HepG2 (cell line): ENCODE results near the gene OR2A25.

Experiments used
- JUNB ChIP-seq: sonication (generic); formaldehyde crosslinking; IDR thresholded peaks from 2 replicates; pipeline ENCODE4 v1.8.0; 2022; ENCODE audit warnings: missing genetic modification reagents, mild to moderate bottlenecking, borderline replicate concordance
- NFE2L2 ChIP-seq: fragments of 150-350 bp; IDR thresholded peaks from 2 replicates; pipeline ENCODE4 v1.6.1; 2014; ENCODE audit warnings: low read length
- NR2C2 ChIP-seq: sonication (generic); formaldehyde crosslinking; IDR thresholded peaks from 2 replicates; pipeline ENCODE4 v1.4.0; 2020; ENCODE audit warnings: missing genetic modification reagents, mild to moderate bottlenecking, moderate library complexity, borderline replicate concordance
- POLR2A ChIP-seq, 2 experiments: IDR thresholded peaks; 2 replicates each; pipeline ENCODE4 v1.6.1; 2011; ENCODE audit warnings: low read depth in 2 of 2, low read length in 2 of 2, mild to moderate bottlenecking in 1 of 2, moderate library complexity in 1 of 2; ENCODE audit not compliant: insufficient read depth in 1 of 2
- ZNF331 ChIP-seq: sonication (generic); formaldehyde crosslinking; IDR thresholded peaks from 2 replicates; pipeline ENCODE4 v1.4.0; 2020; ENCODE audit warnings: missing genetic modification reagents
- ZNF501 ChIP-seq: sonication (generic); formaldehyde crosslinking; IDR thresholded peaks from 2 replicates; pipeline ENCODE4 v1.5.1; 2020; ENCODE audit warnings: mild to moderate bottlenecking, moderate library complexity, missing genetic modification reagents
- ZNF766 ChIP-seq: sonication (generic); formaldehyde crosslinking; IDR thresholded peaks from 2 replicates; pipeline ENCODE4 v1.5.0; 2020; ENCODE audit warnings: missing genetic modification reagents, borderline replicate concordance
- TF ChIP-seq, protein P1 (sequence below): IDR thresholded peaks from 2 replicates; pipeline ENCODE4 v1.6.1; 2016; ENCODE audit warnings: control low read depth

DNA sequence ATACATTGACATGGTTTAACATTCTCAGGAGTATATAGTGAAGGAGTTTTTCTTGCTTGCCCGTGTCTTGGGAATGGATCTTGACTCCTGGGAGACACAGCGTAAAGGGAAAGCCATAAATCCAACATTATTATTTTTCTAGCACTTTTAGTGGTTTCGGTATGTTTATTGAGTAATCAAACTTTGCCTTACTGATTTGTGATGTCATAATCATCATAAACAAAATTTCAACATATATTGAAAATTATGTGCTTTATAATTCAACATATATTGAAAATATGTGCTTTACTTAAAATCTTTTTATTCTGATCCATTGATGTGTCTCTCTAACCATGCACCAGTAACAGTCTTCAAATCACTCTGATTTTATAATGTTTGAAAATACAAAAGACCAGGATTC is 41.1 kb upstream of the OR2A25 start:
- TF ChIP-seq ZNF501 (CRISPR knock-in tag): no peak
- TF ChIP-seq POLR2A (IDR thresholded peaks at IDR 0.05; ENCODE audit: insufficient read depth in 1 of 2, low read depth in 2 of 2, low read length in 2 of 2): no peak
- TF ChIP-seq NR2C2 (CRISPR knock-in tag): no peak
- TF ChIP-seq, protein P1, sequence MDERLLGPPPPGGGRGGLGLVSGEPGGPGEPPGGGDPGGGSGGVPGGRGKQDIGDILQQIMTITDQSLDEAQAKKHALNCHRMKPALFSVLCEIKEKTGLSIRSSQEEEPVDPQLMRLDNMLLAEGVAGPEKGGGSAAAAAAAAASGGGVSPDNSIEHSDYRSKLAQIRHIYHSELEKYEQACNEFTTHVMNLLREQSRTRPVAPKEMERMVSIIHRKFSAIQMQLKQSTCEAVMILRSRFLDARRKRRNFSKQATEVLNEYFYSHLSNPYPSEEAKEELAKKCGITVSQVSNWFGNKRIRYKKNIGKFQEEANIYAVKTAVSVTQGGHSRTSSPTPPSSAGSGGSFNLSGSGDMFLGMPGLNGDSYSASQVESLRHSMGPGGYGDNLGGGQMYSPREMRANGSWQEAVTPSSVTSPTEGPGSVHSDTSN: no peak
- no peak for TF ChIP-seq NFE2L2
- no peak for TF ChIP-seq JUNB (CRISPR knock-in tag)
- TF ChIP-seq ZNF331 (CRISPR knock-in tag): no peak
- TF ChIP-seq ZNF766 (CRISPR knock-in tag): no peak
